HS-5 (cell line): Measurements from ENCODE around the gene KLK12.

Experiments
- DNase-seq: peaks from one replicate; pipeline ENCODE4 v3.0.0-alpha.2; 2012; ENCODE audit warnings: low read depth

The KLK12 gene

DNA sequence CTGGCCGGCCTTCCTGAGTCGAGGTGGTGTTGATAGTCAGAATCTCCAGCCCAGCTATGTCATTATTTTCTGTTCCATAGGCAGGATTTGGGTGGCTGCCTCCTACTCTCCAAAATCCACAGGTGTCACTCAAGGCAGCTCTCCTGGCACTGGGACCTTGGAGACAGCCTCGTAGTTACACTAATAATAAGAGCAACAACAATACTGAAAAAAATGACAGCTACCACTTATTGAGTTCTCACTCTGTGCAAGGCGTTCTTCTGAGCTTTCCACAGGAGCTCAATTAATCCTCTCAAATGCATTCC is 12.2 kb upstream of the KLK12 start:
- no peak for DNase-seq

DNA sequence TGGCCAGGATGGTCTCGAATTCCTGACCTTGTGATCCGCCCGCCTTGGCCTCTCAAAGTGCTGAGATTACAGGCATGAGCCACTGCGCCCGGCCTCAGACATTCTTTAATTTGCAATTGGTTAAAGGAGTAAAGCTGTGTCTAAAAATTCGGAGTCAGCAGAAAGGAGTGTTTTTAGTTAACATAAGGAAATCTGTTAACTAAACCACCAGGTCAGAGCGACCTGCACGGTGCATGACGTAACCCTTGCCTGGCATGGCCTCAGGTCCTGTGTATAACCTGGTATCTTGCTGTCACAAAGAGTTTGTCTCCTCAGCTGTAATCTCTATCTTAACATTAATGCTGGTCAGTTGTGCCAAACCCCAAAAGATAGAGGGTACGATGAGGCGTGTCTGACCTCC is 9.5 kb upstream of the KLK12 start:
- no peak for DNase-seq

DNA sequence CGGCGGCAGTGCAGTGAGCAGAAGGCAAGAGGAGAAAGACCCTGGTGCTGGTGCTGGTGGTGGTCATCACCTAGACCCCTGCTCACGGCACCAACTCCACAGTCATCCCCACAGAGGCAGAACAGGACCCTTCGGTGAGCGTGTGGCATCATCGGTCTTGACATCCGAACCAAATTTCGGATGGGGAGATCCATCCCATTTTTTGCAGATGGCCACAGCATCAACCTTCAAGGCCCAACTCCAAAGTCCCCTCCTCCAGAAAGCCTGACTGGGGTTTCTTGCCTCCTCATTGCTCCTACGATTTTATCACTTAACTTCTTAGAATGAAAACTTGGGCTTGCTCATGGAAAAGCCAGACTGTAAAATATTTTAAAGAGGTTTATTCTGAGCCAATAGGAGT is 8.7 kb upstream of the KLK12 start:
- no peak for DNase-seq

DNA sequence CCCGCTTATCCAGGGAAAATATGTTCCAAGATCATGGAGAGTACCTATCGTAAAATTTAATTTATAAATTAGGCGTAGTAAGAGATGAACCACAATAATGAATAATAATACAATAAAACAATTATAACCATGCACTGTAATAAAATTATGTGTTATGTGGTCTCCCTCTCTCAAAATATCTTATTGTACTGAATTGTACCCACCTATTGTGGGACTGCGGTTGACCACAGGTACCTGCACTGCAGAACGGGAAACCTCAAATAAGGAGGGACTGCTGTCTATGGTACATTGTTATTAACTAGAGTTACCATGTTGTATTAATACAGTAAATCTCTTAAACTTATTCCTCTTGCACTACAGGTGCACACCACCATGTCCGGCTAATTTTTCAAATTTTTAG is 5.3 kb upstream of the KLK12 start:
- DNase-seq: no peak

DNA sequence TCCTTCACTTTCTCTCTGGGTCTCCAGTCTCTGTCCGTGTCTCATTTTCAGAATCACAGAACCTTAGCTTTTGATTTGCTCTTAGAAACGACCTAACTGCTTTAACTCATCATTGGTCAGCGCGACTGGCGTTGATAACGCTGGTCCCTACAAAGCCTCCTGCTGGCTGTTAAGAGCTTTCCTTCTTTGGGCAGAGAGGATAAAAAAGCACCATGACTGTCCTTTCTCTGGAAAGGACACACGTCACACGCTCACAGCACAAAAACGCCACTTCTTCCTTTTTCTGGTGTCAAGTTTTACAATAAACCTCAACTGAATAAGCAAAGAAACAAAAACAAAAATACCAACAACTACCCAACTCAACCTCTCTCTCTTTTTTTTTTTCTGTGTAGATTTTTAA is 1.7 kb upstream of the KLK12 start:
- no peak for DNase-seq

DNA sequence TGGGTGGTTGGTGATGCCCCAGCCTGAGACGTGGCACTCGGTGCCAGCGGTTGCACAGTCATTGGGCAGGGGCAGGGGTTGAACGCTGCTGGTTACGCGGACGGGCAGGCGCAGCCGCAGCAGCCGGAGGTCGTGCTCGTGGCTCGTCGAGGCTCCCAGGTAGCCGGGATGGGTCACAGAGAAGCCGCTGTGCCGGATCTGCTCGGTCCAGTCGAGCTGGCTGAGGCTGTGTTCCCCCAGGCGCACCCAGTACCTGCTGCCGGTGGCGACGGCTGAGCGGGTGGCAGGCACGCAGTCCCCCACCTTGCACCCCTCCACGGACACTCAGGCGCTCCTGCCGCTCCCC is 2.9 kb downstream of the KLK12 start:
- no peak for DNase-seq

DNA sequence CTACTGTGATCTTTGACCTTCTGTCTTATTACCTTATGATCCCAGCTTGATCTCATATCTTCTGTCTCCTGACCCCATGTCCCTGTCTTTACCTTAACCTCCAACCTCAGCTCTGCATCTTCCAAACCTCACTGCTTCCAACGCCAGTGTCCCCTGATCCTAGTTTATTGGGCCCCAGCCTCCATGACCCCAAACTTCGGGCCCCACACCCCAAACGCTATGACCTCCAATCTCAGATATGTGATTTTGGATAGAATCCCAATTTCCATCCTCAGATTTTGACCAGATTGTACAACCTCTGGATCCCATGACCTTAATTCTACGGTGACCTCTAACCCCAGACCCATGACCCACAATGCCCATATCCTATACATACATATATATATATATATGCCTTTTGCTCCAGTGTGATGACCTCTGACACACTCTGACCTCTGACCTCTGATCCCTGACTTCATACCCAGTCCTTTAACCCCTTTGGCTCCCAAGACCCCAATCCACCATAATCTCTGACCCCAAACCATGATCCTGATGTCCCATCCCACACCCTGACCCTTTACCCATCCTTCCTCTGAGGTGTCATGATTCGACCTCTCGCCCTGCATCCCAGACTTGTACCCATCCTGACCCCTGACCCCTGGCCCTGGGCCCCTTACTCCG is 3.5 kb downstream of the KLK12 start:
- DNase-seq: no peak

DNA sequence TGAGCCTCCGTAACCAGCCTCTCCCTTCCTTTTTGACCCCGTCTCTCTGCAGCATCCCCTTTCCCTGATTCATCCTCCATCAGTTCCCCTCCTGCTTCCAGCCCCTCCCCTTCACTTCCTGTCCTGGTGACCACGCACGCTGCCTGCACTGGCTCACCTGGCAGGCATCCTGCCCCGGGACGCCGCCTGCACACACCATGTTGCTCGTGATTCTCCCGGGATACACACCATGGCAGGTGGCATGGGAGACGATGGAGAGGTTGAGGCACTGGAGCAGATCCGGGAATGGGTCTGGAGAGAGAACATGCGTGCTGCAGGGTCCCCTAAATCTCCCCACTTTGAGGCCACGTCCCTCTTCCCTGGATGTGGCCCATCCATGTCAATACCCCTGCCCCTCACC is 4.2 kb downstream of the KLK12 start:
- no peak for DNase-seq

DNA sequence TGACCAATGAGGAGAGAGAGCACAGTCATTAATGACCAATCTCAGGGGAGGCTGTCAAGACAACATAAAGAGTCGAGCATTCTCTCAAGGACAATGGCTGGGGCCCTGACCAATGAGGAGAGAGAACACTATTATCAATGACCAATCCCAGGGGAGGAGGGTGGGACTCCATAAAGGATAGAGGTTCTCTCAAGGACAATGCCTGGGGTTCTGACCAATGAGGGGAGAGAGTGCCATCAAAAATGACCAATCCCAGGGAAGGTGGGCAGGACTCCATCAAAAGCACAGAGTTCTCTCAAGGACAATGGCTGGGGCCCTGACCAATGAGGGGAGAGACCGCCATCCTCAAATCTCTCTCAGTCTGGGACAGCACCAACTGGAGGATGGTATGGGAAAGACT is 5.1 kb downstream of the KLK12 start:
- DNase-seq: no peak

DNA sequence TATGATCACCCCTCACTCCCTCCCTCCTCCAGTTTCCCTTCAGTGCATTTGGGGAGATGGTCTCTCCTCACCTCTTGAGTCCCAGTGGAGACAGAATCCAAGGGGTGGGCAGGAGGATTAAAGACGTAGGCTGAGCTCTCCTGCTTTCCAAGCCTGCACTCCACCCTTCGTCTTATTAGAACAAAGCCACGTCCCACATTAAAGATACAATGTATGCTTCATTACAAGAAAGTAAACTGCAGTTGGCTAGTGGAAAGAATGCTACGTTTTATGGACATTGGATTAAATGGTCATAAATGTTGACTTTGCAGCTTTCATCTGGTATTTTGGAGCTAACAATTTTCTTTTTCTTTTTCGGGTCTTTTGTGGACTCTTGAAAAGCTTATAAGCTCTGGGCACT is 6.9 kb downstream of the KLK12 start:
- DNase-seq: no peak

DNA sequence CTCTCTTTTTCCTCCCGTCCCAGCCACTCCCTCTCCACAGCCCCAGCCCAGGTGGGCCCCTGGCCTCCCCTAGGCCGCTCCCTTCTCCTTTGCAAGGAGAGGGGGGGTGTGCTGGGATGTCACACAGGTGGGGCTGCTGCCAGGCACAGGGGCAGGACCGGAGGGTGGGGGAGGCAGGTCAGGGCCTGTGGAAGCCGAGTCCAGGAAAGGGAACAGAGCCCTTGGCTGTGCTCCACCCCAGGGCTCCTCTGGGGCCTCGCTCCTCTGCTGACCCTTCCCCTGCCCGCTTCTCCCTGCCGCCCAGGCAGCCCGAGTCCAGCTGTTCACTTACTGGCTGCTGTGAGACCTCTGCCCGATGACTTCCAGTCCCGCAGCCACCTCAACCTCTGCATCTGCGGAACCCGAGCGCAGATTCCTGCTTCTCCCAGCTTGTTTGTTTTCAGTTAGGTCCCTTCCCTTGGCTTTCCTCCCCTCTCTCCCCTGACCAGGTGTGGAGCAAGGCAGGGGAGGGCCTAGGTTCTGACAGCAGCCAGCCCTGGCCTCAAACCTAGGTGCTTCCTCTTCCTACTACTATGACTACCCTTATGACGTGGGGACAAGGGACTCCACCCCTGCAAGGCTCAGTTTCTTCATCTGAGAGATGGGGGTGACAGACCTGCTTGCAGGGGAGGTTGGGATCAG is 7.5 kb downstream of the KLK12 start:
- DNase-seq: no peak

DNA sequence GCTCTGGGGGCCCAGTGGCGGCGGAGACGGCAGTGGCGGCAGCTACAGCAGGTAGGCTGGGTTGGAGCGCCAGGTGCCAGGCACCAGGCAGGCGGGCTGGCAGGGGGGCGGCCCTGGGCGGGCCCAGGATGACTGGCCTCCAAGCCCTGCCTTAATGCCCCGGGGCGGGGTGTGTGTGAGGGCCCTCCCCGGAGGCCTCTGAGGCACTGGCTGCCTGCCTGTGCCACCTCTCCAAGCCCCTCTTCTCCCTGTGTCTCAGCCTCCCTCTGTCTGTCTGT is 8.3 kb downstream of the KLK12 start, which contains the start of gene KLK11:
Gene KLK11, minus strand, starts transcription at position 63 of the 278 bp plus-strand sequence. CDS start 985 bp downstream, outside the sequence.
- no peak for DNase-seq

DNA sequence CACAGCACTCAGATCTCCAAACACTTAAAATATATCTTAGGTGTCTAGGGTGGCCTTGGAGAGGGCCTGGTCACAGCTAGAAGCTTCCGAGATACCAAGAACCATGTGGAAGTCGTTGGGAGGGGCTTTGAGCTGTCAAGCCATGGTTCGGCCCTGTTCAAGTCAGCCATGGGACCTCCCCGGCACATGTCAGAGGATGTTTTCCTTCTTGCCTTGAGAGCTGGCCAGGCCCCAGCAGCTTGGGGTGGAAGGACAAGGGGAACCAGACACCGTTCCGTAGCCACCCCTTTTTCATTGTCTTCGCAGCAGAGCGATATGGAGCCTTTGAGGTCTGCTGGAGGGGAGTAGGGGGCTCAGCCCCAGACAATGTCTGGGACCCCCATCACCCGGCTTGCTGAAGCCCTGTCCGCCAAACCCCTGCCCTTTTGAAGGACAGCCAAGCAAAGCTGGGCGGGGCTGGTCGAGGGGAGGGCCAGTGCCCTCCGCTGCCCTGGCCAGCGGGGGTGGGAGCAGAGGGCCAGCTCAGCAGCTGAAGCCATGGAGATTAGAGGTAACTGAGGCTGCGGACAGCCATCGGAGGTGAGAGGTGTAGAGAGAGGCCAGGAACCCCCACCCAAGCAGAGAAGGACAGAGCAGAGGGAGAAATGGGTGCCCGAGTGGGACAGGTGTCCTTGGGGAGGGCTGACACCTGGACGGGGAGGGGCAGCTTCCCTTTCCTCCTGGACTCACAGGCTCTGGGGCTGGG is 8.8 kb downstream of the KLK12 start:
- DNase-seq: no peak

DNA sequence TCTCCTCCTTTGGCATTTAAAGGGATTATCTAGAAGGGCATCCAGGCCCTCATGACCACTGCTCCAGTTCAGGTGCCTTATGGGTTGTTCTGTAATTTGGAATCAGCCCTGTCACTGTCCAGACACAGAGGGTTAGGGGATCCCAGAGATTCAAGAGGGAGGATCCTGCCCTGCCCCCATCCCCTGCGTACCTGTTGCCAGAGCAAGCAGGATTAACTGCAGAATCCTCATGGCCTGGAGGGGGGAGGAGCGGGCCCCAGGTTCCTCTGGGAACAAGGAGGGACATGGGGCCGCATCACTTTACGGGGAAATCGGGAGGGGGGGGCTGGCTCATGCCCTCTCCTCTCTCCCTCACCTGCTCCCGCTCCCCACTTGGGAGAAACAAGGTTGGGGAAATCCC is 9.4 kb downstream of the KLK12 start:
- no peak for DNase-seq

DNA sequence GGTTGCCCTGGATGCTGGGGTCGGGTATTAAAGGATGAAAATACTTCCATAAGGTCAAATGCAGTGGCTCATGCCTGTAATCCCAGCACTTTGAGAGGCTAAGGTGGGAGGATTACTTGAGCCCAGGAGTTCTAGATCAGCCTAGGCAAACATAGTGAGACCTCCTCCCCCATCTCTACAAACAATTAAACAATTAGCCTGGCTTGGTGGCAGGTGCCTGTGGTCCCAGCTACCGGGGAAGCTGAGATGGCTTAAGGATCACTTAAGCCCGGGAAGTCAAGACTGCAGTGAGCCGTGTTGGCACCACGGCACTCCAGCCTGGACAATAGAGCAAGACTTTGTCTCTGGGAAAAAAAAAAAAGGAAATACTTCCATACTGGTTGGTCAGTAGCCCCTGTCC is 9.9 kb downstream of the KLK12 start:
- DNase-seq: no peak

DNA sequence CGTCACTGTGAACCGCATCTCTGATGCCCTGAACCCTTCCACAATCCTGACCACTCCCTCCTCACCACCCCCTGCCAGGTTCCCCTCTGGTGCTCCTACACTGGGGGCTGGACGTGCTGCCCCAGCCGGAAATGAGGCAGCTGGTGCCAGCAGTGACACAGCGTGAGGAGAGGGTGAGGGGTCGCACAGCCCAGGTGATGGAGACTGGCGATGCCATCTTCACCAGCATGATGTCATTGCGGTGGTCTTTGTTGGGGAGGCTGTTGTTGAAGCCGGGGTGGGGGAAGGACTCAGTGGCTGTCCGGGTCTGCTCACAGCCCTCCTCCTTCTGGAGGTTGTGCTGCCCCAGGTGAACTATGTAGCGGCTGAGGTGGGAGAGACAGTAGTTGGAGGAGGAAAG is 10.9 kb downstream of the KLK12 start:
- DNase-seq: no peak

DNA sequence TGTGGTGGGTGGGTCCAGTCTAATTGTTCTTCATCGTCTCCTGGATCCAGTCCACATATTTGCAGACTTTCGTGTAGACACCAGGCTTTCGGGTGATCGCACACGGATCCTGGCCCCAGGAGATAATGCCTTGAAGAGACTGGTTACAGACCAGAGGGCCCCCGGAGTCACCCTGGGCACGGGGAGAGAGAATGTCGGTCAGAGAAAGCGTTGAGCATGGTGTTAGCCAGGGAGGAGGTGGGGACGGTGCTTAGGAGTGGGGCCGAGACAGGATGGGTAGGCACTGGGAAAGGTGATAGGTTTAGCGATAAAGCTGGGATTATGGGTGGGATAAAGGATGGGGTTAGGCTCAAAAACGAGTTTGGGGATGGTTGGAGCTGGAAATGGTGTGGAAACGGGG is 12.3 kb downstream of the KLK12 start:
- DNase-seq: no peak

DNA sequence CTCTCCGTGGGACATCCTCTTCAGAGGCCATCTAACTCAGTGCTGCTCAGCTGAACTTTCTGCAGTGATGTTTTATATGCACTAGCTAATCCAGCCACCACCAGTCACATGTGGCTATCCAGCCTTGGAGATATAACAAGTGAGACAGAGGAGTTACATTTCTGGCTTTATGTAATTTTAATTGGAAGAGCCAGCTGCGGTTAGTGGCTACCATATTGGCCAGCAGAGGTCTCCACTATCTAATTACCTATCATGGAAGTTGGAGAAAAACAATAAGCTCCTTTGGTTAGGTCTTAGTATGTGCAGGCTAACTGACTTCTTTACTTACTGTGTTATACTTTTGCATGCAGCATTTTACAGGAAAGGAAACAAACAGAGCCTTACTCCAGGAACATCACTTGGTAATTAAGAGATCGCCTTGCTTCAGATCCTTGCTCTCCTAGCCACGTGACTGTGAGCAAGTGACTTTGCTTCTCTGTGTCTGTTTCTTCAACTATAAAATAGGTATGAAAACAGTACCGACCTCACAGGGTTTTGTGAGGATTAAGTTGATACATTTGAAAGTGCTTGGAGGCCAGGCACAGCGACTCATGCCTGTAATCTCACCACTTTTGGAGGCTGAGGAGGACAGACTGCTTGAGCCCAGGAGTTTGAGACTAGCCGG is 13.7 kb downstream of the KLK12 start:
- peak; percentile 11 for DNase-seq

DNA sequence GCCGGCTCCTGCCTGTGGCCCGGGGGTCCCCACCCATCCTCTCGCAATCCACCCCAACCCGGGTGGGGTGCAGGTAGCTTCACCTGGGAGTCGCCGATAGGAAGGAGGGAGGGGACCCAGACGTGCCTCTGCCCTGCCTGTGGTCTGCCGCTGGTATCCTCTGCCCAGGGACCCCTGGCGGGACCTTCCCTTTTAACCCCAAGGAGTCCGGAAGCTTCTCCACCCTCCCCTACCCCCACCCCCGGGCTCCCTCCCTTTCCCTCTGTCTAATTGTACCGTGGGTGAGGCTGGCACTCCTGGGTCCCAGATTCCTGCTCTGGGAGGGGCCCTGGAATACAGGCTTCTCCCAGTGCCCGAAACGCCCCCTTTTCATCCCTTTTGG is 15.3 kb downstream of the KLK12 start, which contains the start of gene KLK10:
Gene KLK10, minus strand, starts transcription at position 166 of the 382 bp plus-strand sequence. CDS start 579 bp downstream, outside the sequence.
- DNase-seq: no peak

DNA sequence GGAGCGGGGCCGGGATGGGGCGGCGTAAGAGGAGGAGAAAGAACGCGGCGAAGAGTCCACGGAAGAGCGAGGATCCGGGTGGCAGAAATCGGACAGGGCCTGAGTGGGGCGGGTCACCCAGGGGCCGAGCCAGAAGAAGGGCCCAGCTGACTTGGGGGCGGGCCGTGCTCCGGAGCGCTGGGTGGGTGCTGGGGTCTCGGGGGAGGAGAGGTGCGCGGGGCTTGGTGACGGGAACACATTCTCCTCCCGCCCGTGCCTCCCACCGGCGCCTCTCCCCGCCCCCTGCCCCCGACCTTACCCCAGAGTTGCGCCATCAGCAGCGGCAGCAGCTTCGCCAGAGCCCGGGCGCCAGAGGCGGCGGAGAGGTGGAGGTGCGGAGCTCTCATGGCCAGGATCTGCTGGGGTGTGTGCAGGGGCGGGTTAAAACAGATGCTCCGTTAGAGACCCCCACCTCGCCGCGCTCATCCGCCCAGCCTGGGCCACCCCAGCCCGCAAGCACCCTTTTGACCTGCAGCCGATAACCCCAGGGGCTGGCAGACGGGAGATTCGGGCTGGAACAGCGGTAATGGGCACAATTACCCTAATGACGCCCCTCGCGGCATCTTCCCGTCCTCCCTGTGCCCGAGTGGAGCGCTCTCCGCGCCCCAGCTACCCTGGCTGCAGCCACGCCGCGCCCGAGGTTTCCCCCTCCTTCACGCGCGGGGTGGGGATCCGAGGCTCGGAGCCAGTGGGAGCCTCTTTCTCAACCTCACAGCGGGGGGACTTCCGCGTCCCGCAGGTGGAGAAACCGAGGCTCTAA is 15.9 kb downstream of the KLK12 start:
- DNase-seq: no peak

DNA sequence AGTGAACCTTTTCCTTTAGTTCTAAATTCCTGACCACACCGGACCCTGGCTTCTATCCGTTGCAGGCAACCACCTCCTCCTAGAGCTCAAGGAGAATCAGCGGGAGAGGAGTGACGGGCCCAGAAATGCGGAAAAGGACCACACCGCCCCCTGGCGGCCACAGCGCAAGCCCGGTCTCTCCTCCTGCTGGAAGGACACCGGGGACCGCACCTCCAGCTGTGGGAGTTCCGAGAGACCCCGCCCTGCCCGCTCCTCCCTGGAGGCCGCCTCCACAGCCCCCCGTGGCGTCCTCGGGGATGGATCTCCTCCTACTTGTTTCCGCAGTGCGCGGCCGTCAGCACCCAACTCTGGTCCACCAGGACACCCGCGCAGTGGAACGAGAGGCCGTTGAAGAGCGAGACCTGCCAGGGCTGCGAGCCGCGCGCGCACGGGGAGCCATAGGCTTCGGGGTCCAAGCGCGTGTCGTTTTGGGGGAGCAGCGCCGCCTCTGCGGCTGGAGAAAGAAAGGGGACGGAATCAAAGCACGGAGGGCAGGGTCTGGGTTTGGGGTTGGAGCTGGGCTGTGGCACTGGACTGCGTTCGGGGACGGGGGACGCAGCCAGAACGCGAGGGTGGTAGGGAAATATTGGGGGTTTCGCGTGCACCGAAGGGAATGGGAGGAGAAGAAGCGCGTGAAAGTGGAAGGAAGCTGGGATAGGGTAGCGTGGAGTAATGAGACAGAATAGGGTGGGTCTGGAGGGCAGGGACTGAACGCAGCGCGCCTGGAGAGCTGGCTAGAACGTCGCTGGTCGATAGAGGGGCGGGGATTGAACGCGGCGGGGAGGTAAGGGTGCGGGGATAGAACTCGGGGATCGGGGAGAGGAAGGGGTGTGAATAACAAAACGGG is 17.8 kb downstream of the KLK12 start:
- no peak for DNase-seq
